ENCODE results near the gene AOC1. TPM values are rescaled to one million over a fixed set of nuclear protein-coding genes. Genes with fewer than 3 reads are reported as not detected.

The AOC1 gene
- total and polyA plus RNA-seq, 2 of the 13 experiments (the other 11 are each of a cell fraction or from before 2014, with no cell fraction given): not detected

GRCh38 chr7:150874401-150875198, 22.3 kb downstream of the AOC1 start:
- Histone ChIP-seq H3K27ac (ENCODE audit: extremely low read length, insufficient read depth, low read length) (no peak overlapping the region), H3K9me3 (ENCODE audit: low read length) (no peaks in the 10 kb centered on the region), H3K9ac (ENCODE audit: insufficient read depth, low read depth, low read length) (no peak overlapping the region), H2AFZ (ENCODE audit: low read length) (no peak overlapping the region), H3K4me3 (replicated peaks in 1 of 3; ENCODE audit: insufficient read depth in 1 of 3, low read depth in 2 of 3, low read length in 3 of 3) (no peak overlapping the region), H3K36me3 (replicated peaks in 1 of 2; ENCODE audit: control insufficient read depth in 1 of 2, insufficient read depth in 2 of 2, low read length in 2 of 2) (no peaks in the 10 kb centered on the region), H3K27me3 (ENCODE audit: control insufficient read depth in 1 of 2, insufficient read depth in 2 of 2, low read length in 2 of 2) (peaks cover 0 to 3% of the 10 kb centered on the region in 2 experiments; a peak in 1 of 5 replicates), H3K79me2 (ENCODE audit: insufficient read depth, low read length) (no peaks in the 10 kb centered on the region), H3K4me1 (ENCODE audit: insufficient read depth, low read length) (no peaks in the 10 kb centered on the region), H4K20me1 (ENCODE audit: insufficient read depth, low read length) (no peaks in the 10 kb centered on the region), H3K4me2 (ENCODE audit: low read depth, low read length) (no peak overlapping the region)
- FAIRE-seq (no peak), ATAC-seq (no peak), DNase-seq (ENCODE audit: low spot score) (no peak)
- TF ChIP-seq MNT (IDR thresholded peaks at IDR 0.05) (peak; percentile 48), SNRNP70 (IDR thresholded peaks at IDR 0.05; ENCODE audit: low read depth, low read length) (no peak), ZNF337 (CRISPR knock-in tag; IDR thresholded peaks at IDR 0.05; ENCODE audit: borderline replicate concordance, low read depth) (no peak), CREB1 (IDR thresholded peaks at IDR 0.05) (peak; percentile 16; the same call in 1 of the 2 replicates), CREB1 (CRISPR knock-in tag; IDR thresholded peaks at IDR 0.05) (no peak)
- CTCF ChIA-PET (ENCODE audit: low intra/inter-chr PET ratio, low total read pairs): no interaction called here
- POLR2A ChIA-PET: no interaction called here
- in situ Hi-C loops (cut with HindIII; ENCODE audit: extremely low pct_ligation_motif_present, low pct_unique_long_range_greater_than_20kb): loop anchor here (5.0 kb wide), 1 partner anchor 97 kb away; no protein-coding TSS in a partner anchor
- BruUV-seq (replicated peaks): no TSS peak
- WGBS (ENCODE audit: low lambda C conversion rate): 55% methylated on average over 8 of the region's 8 CpGs
- intact Hi-C loops (cut with micrococcal nuclease; ENCODE audit: unreplicated experiment): no loop called here

- Histone ChIP-seq H3K9me3 (ENCODE audit: low read length) (no peaks in the 10 kb centered on the region), H3K4me2 (ENCODE audit: low read depth, low read length) (no peak overlapping the region), H3K27ac (ENCODE audit: extremely low read length, insufficient read depth, low read length) (no peak overlapping the region), H2AFZ (ENCODE audit: low read length) (no peak overlapping the region), H3K4me3 (replicated peaks in 1 of 3; ENCODE audit: insufficient read depth in 1 of 3, low read depth in 2 of 3, low read length in 3 of 3) (no peak overlapping the region), H3K79me2 (ENCODE audit: insufficient read depth, low read length) (no peaks in the 10 kb centered on the region), H4K20me1 (ENCODE audit: insufficient read depth, low read length) (no peaks in the 10 kb centered on the region), H3K4me1 (ENCODE audit: insufficient read depth, low read length) (no peaks in the 10 kb centered on the region), H3K36me3 (replicated peaks in 1 of 2; ENCODE audit: control insufficient read depth in 1 of 2, insufficient read depth in 2 of 2, low read length in 2 of 2) (no peaks in the 10 kb centered on the region), H3K27me3 (ENCODE audit: control insufficient read depth in 1 of 2, insufficient read depth in 2 of 2, low read length in 2 of 2) (peaks cover 0 to 3% of the 10 kb centered on the region in 2 experiments; a peak in 1 of 5 replicates), H3K9ac (ENCODE audit: insufficient read depth, low read depth, low read length) (no peak overlapping the region)
- ATAC-seq: no peak; the same call in 2 of the 3 replicates
- no peak for FAIRE-seq
- intact Hi-C loops (cut with micrococcal nuclease; ENCODE audit: unreplicated experiment): no loop called here
- BruUV-seq (replicated peaks): no TSS peak
- in situ Hi-C loops (cut with HindIII; ENCODE audit: extremely low pct_ligation_motif_present, low pct_unique_long_range_greater_than_20kb): loop anchor here (5.0 kb wide), 1 partner anchor 98 kb away; no protein-coding TSS in a partner anchor
- POLR2A ChIA-PET: no interaction called here
- WGBS (ENCODE audit: low lambda C conversion rate): 29% methylated on average over 3 of the region's 4 CpGs
- no peak for DNase-seq (ENCODE audit: low spot score)
- CTCF ChIA-PET (ENCODE audit: low intra/inter-chr PET ratio, low total read pairs): interaction anchor here (2.3 kb wide), 1 partner anchor 96 kb away, joined by 24 read pairs; no protein-coding TSS in a partner anchor
- TF ChIP-seq ZSCAN29 (CRISPR knock-in tag; conservative IDR thresholded peaks at IDR 0.05): no peak
- no peak for TF ChIP-seq DPF2 (CRISPR knock-in tag; IDR thresholded peaks at IDR 0.05; ENCODE audit: borderline replicate concordance, low read depth)
- TF ChIP-seq NFIB (CRISPR knock-in tag; IDR thresholded peaks at IDR 0.05; ENCODE audit: borderline replicate concordance): no peak
- TF ChIP-seq CCAR2 (optimal IDR thresholded peaks at IDR 0.05; ENCODE audit: low read depth, low read length): no peak
- TF ChIP-seq ZKSCAN8 (CRISPR knock-in tag; IDR thresholded peaks at IDR 0.05; ENCODE audit: borderline replicate concordance): no peak
- no peak for TF ChIP-seq THAP7 (CRISPR knock-in tag; IDR thresholded peaks at IDR 0.05)
- TF ChIP-seq TEAD3 (CRISPR knock-in tag; optimal IDR thresholded peaks at IDR 0.05; ENCODE audit: borderline replicate concordance): no peak
- no peak for TF ChIP-seq SMARCC2 (IDR thresholded peaks at IDR 0.05)
- no peak for TF ChIP-seq ZSCAN22 (CRISPR knock-in tag; IDR thresholded peaks at IDR 0.05)
- no peak for TF ChIP-seq ZFY (CRISPR knock-in tag; IDR thresholded peaks at IDR 0.05)
- no peak for TF ChIP-seq MAF1 (CRISPR knock-in tag; IDR thresholded peaks at IDR 0.05; ENCODE audit: borderline replicate concordance)
- TF ChIP-seq SPEN (CRISPR knock-in tag; IDR thresholded peaks at IDR 0.05; ENCODE audit: low read depth): no peak
Observed at GRCh38 chr7:150875791-150876190, 23.5 kb downstream of the AOC1 start.

Data from HepG2 (cell line).